Astrocyte (in vitro differentiated cells and primary cell): ENCODE data around the gene SUSD2.

Source experiments
- CTCF ChIP-seq: IDR thresholded peaks from 2 replicates; pipeline ENCODE4 v1.5.1; 2011; ENCODE audit warnings: low read depth, mild to moderate bottlenecking, inconsistent platforms, low read length, moderate library complexity; ENCODE audit not compliant: insufficient read depth
- EZH2 ChIP-seq: IDR thresholded peaks from 2 replicates; pipeline ENCODE4 v1.6.1; 2012; ENCODE audit warnings: mild to moderate bottlenecking, low read length, inconsistent platforms; ENCODE audit not compliant: insufficient read depth

GRCh38 chr22:24224468-24224867, 43.2 kb downstream of the SUSD2 start:
- TF ChIP-seq CTCF (no peak), EZH2 (no peak)
